Ovary (tissue), 3 donors: Measurements from ENCODE around the gene EVI5.

Experiments used
- EP300 ChIP-seq: sonication (generic); formaldehyde crosslinking; IDR thresholded peaks from one replicate; pipeline ENCODE4 v1.6.1; 2017; ENCODE audit warnings: antibody characterized with exemption
- POLR2A ChIP-seq: fragments of 450-650 bp; IDR thresholded peaks from one replicate; pipeline ENCODE4 v1.6.1; 2017; ENCODE audit warnings: antibody characterized with exemption, mild to moderate bottlenecking, moderate library complexity
- TF ChIP-seq, protein P1 (sequence below), 3 donors: fragments of 450-650 bp in 2 of 3; fragments of 200-600 bp in 1 of 3; IDR thresholded peaks; one replicate each; pipeline versions ENCODE4 v1.5.1 to v1.8.0; 2016 to 2022; ENCODE audit warnings: antibody characterized with exemption in 3 of 3, mild to moderate bottlenecking in 1 of 3
- donor health status: DM: no; HTN: no; CAD: no.

DNA sequence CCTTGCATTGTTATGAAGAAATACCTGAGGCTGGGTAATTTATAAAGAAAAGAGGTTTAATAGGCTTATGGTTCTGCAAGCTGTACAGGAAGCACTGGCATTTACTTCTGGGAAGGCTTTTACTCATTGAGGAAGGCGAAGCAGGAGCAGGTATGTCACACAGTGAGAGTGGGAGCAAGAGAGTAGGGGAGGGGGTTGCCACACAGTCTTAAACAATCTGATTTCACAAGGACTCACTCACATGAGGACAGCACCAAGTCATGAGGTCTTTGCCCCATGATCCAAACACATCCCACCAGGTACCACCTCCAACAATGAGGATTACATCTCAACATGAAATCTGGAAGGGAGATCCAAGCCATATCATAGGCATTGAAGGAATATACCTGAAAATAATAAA lies 127.2 kb downstream of the EVI5 start:
- TF ChIP-seq, protein P1, sequence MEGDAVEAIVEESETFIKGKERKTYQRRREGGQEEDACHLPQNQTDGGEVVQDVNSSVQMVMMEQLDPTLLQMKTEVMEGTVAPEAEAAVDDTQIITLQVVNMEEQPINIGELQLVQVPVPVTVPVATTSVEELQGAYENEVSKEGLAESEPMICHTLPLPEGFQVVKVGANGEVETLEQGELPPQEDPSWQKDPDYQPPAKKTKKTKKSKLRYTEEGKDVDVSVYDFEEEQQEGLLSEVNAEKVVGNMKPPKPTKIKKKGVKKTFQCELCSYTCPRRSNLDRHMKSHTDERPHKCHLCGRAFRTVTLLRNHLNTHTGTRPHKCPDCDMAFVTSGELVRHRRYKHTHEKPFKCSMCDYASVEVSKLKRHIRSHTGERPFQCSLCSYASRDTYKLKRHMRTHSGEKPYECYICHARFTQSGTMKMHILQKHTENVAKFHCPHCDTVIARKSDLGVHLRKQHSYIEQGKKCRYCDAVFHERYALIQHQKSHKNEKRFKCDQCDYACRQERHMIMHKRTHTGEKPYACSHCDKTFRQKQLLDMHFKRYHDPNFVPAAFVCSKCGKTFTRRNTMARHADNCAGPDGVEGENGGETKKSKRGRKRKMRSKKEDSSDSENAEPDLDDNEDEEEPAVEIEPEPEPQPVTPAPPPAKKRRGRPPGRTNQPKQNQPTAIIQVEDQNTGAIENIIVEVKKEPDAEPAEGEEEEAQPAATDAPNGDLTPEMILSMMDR (IDR thresholded peaks at IDR 0.05), result no peak
- TF ChIP-seq POLR2A, result no peak
- no peak for TF ChIP-seq EP300
